Hematopoietic multipotent progenitor cell treated with erythropoietin and hydrocortisone succinate and interleukin-3 and kit ligand, for 15 days (in vitro differentiated cells): Measurements from ENCODE around the gene SLC5A9.
"Not testable (repeated sequence)": the region's sequence is repeated elsewhere in the genome, so short reads cannot be mapped to it uniquely, and the experiment has no call there.

Experiments used
- DNase-seq: peaks from one replicate; pipeline ENCODE4 v3.0.0-alpha.2; 2015; ENCODE audit warnings: low spot score

Gene SLC5A9

DNA sequence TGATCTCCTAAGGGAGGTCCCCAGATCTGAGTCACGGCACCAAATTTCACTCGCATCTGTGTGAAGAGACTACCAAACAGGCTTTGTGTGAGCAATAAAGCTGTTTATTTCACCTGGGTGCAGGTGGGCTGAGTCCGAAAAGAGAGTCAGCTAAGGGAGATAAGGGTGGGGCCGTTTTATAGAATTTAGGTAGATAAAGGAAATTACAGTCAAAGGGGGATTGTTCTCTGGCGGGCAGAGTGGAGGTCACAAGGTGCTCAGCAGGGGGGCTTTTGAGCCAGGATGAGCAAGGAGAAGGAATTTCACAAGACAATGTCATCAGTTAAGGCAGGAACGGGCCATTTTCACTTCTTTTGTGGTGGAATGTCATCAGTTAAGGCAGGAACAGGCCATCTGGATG is 8.2 kb upstream of the SLC5A9 start:
- not testable (repeated sequence) for DNase-seq

DNA sequence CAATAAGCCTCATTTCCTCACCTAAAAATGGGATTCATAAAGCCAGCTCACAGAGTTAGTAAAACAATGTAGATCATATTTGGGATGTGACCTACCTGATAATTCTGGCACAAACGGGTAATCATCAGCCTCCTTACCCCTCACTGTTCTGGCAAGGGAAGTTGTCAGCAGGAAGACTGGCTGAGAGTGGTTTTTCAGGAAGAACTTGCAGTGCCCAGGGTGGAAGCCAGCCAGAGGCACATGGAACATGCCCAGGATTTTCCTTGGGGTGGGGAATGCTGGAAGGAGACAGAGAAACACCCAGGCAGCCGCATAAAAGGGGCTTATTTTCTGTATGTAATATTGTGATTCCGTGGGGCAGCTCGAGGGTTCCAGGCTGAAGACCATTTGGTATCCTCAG is 7.7 kb upstream of the SLC5A9 start:
- DNase-seq: no peak

DNA sequence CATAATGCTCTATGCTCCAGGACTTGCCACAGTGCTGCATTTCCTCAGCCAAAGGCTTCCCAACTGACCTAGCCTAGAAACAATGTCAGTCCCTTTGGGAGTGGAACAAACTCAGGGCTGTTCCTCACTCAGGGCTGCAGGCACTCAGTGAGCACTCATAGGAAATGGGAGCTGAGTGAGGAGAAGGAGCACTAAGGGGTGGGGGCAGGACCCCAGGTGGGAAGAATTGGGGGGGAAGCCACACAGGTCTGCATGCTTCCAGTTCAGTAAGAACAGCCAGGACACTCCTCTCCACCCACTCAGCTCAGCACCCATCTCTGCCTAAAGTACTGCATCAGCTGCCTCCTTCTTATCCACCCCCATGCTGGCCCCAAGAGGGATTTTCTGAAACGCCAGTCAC is 7.3 kb upstream of the SLC5A9 start:
- no peak for DNase-seq

- no peak for DNase-seq
These were observed 6.6 kb upstream of the SLC5A9 start for GRCh38 chr1:48215889-48216288.

DNA sequence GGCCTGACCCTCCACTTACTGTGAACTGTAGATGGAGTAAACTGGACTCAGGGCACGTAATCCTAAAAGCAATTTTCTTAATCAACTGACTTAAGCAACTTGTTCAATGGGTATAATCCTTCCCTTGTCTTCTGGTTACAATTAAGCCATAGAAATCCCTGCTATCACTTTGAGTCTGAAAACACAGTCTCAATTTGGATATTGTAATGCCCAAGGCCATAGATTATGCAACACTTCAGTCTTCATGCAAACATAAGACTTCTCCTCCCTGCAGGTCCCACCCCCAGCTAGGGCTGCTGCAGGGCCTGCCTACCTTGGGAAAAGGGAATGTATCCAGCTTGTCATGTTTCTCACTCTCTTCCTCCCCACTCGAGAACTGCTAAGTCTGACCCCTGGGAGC is 6.2 kb upstream of the SLC5A9 start:
- no peak for DNase-seq

- DNase-seq: no peak
These were observed 5.6 kb upstream of the SLC5A9 start for GRCh38 chr1:48216941-48217340.

- no peak for DNase-seq
These were observed 4.7 kb upstream of the SLC5A9 start for GRCh38 chr1:48217856-48218255.

GRCh38 chr1:48219803-48220202 is 2.7 kb upstream of the SLC5A9 start:
- no peak for DNase-seq

GRCh38 chr1:48221122-48221521 is 1.4 kb upstream of the SLC5A9 start:
- no peak for DNase-seq

DNA sequence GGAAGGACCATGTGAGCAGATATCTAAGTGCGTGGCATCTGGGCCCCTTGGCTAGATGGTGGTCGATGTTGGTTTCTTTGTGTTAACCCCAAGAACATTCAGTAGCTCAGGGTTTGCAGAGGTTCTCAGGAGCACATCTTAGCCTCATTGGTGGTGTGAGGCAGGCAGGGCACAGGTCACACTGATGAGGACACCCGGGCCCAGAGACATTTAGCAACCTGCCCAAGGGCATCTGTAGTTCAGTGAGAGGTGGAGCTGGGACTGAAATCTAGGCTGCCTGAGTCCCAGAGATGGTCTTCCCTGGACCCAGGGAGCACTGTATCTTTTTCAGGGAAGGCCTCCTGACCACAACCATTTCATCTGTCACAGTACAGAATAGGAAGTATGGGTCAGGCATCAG is 859 bp upstream of the SLC5A9 start:
- DNase-seq: no peak

- no peak for DNase-seq
These were observed 1.1 kb downstream of the SLC5A9 start for GRCh38 chr1:48223366-48224240.

DNA sequence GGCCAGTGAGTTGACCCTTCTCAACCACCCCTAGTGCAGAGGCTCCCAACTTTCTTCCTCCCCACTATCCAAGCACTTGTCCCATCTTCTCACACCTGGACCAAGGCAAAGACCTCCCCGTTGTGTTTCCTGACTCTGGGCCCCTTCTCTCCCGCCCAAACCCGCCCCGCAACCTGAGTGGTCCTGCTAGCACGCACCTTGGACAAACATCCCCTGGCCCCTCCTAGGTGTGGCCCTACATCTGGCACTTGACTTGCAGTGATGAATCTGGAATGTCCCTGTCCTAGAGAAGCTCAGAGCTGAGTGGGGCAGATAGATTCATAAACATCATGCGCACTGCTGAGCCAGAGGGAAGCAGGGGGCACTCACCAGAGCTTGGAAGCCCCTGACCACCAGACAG is 2.3 kb downstream of the SLC5A9 start:
- no peak for DNase-seq

DNA sequence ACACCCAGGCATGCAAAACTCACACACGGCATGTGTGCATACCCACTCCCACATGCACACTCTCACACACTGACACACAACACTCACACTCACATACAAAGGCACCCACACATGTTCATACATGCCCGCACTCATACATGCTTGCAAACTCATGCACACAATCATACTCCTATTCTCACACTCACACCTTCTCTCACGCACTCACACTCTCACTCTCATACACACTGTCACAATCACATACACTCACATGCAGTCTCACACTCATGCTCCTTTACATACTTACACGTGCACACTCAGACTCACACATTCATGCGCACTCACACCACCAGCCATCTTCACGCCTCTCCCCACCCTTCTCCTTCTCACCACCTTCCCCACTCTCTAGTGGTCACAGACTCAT is 3.1 kb downstream of the SLC5A9 start:
- DNase-seq: no peak

GRCh38 chr1:48227165-48228013 is 4.9 kb downstream of the SLC5A9 start:
- DNase-seq: no peak

DNA sequence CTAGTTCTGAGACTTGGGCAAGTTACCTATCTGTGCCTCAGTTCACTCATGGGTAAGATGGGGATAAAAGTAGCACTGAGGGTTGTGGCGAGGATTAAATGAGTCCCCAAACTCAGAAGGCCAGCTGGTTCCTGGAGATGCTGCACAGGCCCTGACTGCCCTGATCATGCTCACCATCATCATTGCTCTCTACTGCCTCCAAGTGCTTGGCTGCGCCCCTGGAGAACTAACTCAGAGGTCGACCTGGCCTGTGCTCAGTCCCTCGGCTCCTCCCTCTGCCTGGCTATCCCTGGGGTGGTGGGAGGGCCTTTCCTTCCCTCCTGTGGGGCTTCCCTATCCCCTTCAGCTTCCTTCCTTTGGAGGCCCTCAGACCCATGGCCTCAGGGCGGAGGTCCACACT is 5.6 kb downstream of the SLC5A9 start:
- DNase-seq: no peak

DNA sequence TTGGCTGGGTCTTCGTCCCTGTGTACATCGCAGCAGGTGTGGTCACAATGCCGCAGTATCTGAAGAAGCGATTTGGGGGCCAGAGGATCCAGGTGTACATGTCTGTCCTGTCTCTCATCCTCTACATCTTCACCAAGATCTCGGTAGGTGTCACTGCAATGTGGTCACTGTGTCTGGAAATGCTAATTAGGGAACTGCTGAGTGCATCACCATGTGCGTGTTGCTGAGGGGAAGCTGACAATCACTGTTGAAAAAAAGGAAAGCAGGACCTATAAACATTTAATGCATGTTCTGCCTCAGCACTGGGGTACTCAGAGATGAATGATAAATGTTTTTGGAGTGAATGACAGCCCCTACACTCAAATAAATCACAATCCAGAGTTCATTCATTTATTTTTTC is 6.8 kb downstream of the SLC5A9 start:
- DNase-seq: no peak

DNA sequence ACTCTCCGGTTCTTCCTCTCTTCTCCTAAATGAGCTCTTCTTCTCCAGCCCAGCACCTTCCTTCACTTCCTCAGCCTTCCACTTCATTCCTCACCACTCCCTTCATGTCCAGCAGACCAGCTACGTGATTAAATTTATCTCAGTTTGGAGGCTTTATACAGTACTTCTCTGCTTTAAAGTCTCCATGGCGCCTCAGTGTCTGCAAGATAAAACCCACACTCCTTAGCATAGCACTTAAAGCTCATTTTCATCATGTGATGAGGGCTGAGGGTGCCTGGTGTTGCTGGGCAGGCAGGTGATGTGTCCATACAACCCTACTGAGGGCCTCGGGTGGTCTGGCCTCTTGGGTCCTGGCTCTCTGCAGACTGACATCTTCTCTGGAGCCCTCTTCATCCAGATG is 7.7 kb downstream of the SLC5A9 start:
- no peak for DNase-seq

GRCh38 chr1:48232722-48233121 is 10.2 kb downstream of the SLC5A9 start:
- DNase-seq: no peak

DNA sequence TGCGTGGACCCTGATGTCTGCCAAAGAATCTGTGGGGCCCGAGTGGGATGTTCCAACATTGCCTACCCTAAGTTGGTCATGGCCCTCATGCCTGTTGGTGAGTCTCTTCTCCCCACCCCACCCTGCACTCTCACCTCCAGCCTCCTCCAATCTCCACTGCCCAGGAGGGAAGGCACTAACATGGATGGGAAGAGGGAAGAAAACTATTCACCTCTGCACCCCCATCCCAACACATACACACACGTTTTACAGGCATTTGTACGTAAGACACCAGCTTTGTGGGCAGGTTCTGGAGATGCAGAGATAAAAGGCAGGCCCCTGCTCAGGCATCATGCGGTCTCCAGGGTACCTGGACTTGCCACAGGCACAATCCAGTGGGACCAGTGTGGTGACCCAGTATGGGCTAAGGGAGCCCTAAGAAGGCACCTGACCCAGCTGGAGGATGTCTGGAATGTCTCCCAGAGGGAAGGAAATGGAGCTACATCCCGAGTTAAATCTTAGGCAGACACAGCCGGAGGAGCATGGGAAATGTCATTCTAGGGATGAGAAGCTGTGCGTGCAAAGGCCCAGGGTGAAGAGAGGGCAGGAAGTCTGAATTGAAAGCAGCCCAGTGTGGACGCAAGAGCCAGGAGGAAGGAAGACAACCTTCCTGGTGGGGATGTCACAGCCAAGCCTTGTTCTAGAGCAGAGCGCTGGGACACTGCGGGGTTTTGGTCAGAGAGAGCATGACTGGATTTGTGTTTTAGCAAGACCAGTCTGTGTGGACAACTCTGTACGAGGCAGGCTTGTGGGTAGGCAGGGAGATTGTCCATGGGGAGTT is 11.4 kb downstream of the SLC5A9 start:
- no peak for DNase-seq

DNA sequence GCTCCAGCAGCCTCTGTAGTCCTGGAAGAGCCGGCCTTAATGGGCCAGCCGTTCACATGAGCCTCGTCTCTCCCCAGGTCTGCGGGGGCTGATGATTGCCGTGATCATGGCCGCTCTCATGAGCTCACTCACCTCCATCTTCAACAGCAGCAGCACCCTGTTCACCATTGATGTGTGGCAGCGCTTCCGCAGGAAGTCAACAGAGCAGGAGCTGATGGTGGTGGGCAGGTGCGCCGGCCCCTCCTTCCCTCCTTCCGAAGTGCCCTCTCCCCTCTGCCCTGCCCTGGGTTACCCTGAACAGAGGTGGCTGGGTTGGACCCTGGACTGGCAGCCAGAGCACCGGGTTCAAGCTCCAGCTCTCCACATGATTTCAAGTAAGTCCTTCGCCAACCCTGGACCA is 13.1 kb downstream of the SLC5A9 start:
- DNase-seq: no peak

DNA sequence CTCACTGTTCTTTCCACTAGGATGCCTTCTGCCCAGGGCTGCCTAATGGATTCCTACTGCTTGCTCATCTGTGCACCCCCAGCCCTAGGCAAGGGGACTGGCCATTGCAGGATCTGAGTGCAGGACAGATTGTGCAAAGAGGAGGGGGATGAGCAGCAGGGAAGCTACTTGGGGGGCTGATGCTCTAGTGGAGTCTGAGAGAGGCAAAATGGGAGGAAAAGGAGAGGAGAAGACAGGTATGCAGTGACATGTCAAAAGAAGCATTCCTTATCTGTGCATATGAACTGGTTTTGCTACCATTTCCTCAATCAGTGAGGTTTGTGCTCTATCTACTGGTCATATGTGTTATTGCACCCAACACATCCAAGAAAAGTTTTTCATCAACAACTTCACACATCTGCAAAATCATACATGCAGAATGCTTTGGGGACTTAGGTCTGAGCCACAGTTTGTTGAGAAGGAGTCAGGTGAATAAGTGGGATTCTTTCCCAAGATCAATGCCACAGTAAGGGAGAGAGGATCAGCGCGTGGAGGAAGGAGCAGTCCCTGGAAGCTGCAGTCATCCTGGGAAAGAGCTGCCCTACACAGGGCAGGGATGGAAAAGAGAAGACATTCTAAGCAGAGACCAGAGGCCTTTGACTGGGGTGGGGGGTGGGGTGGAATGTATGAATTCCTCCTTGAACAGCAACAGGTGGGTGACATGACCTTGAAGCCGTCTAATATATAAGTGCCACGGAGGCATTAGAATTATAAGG is 14.4 kb downstream of the SLC5A9 start:
- DNase-seq: no peak
